IMR-90 (cell line): ENCODE measurements around the gene BNIP3. TPM values are rescaled to one million over a fixed set of nuclear protein-coding genes. Genes with fewer than 3 reads are reported as not detected.

Experiments used
- ATAC-seq: fragments of 200-7000 bp; cut with Tn5 transposase; 2 replicates; pipeline ENCODE4 v1.9.1; 2020; ENCODE audit warnings: low read depth, mild to moderate bottlenecking, moderate library complexity
- BruUV-seq: library from RNA; stranded (reverse); fragments of 400-500 nt; replicated peaks from 2 replicates; lab custom pipeline; 2021; lab: Mats Ljungman, UMichigan
- CTCF ChIA-PET: fragments of 300-600 bp; formaldehyde crosslinking; extraction: SDS; loops from one replicate; lab custom pipeline; 2021; ENCODE audit warnings: antibody characterized with exemption; lab: Yijun Ruan, JAX
- POLR2A ChIA-PET: fragments of 300-600 bp; sonication (Branson Sonifier 250); formaldehyde crosslinking; loops from one replicate; lab custom pipeline; 2022; ENCODE audit warnings: antibody characterized with exemption; ENCODE audit not compliant: unreplicated experiment; lab: Charles Lee
- DNase-seq: peaks from one replicate; pipeline ENCODE4 v3.0.0; 2013
- H2AFZ ChIP-seq: replicated peaks from 2 replicates; pipeline ENCODE3; 2013; ENCODE audit warnings: low read length, mild to moderate bottlenecking; ENCODE audit not compliant: poor library complexity
- H2AK5ac ChIP-seq: 2 replicates; pipeline ENCODE4 v1.6.1; 2013; ENCODE audit warnings: low read depth, low read length, inconsistent platforms
- H2AK9ac ChIP-seq: replicated peaks from 2 replicates; pipeline ENCODE3; 2013; ENCODE audit warnings: mild to moderate bottlenecking, low read depth, low read length, moderate library complexity; ENCODE audit not compliant: poor library complexity
- H2BK120ac ChIP-seq: 2 replicates; pipeline ENCODE4 v1.6.1; 2013; ENCODE audit warnings: low read depth, low read length, inconsistent platforms
- H2BK15ac ChIP-seq: 3 replicates; pipeline ENCODE4 v1.6.1; 2013; ENCODE audit warnings: low read depth, low read length, inconsistent platforms
- H2BK20ac ChIP-seq: 2 replicates; pipeline ENCODE4 v1.6.1; 2013; ENCODE audit warnings: low read depth, mild to moderate bottlenecking, inconsistent platforms, low read length, moderate library complexity
- H2BK5ac ChIP-seq: 2 replicates; pipeline ENCODE4 v1.6.1; 2013; ENCODE audit warnings: mild to moderate bottlenecking, low read depth, low read length, inconsistent platforms; ENCODE audit not compliant: poor library complexity, severe bottlenecking
- H3K14ac ChIP-seq: replicated peaks from 2 replicates; pipeline ENCODE4 v1.6.1; 2013; ENCODE audit warnings: low read depth, low read length, inconsistent platforms
- H3K18ac ChIP-seq: 2 replicates; pipeline ENCODE4 v1.6.1; 2013; ENCODE audit warnings: low read depth, low read length, control low read depth
- H3K23ac ChIP-seq: 2 replicates; pipeline ENCODE4 v1.6.1; 2013; ENCODE audit warnings: low read depth, low read length, inconsistent platforms
- H3K27ac ChIP-seq: 2 replicates; pipeline ENCODE4 v1.5.1; 2013; ENCODE audit warnings: mild to moderate bottlenecking, control low read depth, low read length; ENCODE audit not compliant: insufficient read depth
- H3K27me3 ChIP-seq: 2 replicates; pipeline ENCODE4 v1.6.1; 2013; ENCODE audit warnings: low read length; ENCODE audit not compliant: control insufficient read depth, insufficient read depth
- H3K36me3 ChIP-seq: 2 replicates; pipeline ENCODE4 v1.6.1; 2013; ENCODE audit warnings: low read length, mixed read lengths; ENCODE audit not compliant: control insufficient read depth, insufficient read depth
- H3K4ac ChIP-seq: 2 replicates; pipeline ENCODE4 v1.6.1; 2013; ENCODE audit warnings: low read depth, low read length, inconsistent platforms
- H3K4me1 ChIP-seq: 2 replicates; pipeline ENCODE4 v1.6.1; 2013; ENCODE audit warnings: low read length, mixed read lengths; ENCODE audit not compliant: control insufficient read depth, insufficient read depth
- H3K4me2 ChIP-seq: 2 replicates; pipeline ENCODE4 v1.6.1; 2013; ENCODE audit warnings: low read depth, mild to moderate bottlenecking, control low read depth, low read length, moderate library complexity
- H3K4me3 ChIP-seq: 2 replicates; pipeline ENCODE4 v1.5.1; 2013; ENCODE audit warnings: low read depth, mild to moderate bottlenecking, control low read depth, low read length, moderate library complexity; ENCODE audit not compliant: insufficient read depth
- H3K56ac ChIP-seq: 2 replicates; pipeline ENCODE4 v1.6.1; 2013; ENCODE audit warnings: low read length, inconsistent platforms; ENCODE audit not compliant: insufficient read depth; ENCODE audit errors: extremely low read depth
- H3K79me1 ChIP-seq, 2 experiments: 2 replicates each; pipeline ENCODE4 v1.6.1; 2013; ENCODE audit warnings: low read length in 2 of 2, inconsistent platforms in 1 of 2, low read depth in 1 of 2
- H3K9ac ChIP-seq: 2 replicates; pipeline ENCODE4 v1.6.1; 2013; ENCODE audit warnings: low read depth, low read length, control low read depth
- H3K9me1 ChIP-seq: 2 replicates; pipeline ENCODE4 v1.6.1; 2013; ENCODE audit warnings: low read length, inconsistent platforms; ENCODE audit not compliant: insufficient read depth
- H3K9me3 ChIP-seq: 2 replicates; pipeline ENCODE4 v1.6.1; 2013; ENCODE audit warnings: low read length; ENCODE audit not compliant: control insufficient read depth, insufficient read depth
- H4K20me1 ChIP-seq: 2 replicates; pipeline ENCODE4 v1.6.1; 2013; ENCODE audit warnings: low read length, inconsistent platforms; ENCODE audit not compliant: insufficient read depth
- H4K5ac ChIP-seq: 2 replicates; pipeline ENCODE4 v1.6.1; 2013; ENCODE audit warnings: mild to moderate bottlenecking, low read depth, low read length, control low read depth
- H4K8ac ChIP-seq, 2 experiments: 2 replicates each; pipeline ENCODE4 v1.6.1; 2013; ENCODE audit warnings: low read depth in 2 of 2, low read length in 2 of 2, control low read depth in 1 of 2, inconsistent platforms in 1 of 2
- H4K91ac ChIP-seq: 2 replicates; pipeline ENCODE4 v1.6.1; 2013; ENCODE audit warnings: low read depth, low read length, inconsistent platforms; ENCODE audit not compliant: insufficient read depth
- CEBPB ChIP-seq: IDR thresholded peaks from 2 replicates; pipeline ENCODE4 v1.6.1; 2012; ENCODE audit warnings: low read depth, low read length, improper control_type of control experiment
- RCOR1 ChIP-seq: IDR thresholded peaks from 2 replicates; pipeline ENCODE4 v1.6.1; 2012; ENCODE audit warnings: mild to moderate bottlenecking, low read length, improper control_type of control experiment; ENCODE audit not compliant: insufficient replicate concordance
- WGBS, 2 experiments: methylation state at CpG; one replicate each; pipeline versions ENCODE4 v1.1.5 to v1.1.7; 2013; ENCODE audit warnings: missing lambda C conversion rate in 2 of 2; ENCODE audit not compliant: insufficient read length in 1 of 2; ENCODE audit errors: extremely low coverage in 2 of 2; 5-methylcytosine and 5-hydroxymethylcytosine counted together
- dilution Hi-C: fragments of 300-500 bp; cut with HindIII; formaldehyde crosslinking; loops from one replicate; pipeline ENCODE4 v1.14.3; 2018; ENCODE audit warnings: low sequenced_read_pairs; ENCODE audit not compliant: unreplicated experiment
- in situ Hi-C: fragments of 300-500 bp; cut with MboI; formaldehyde crosslinking; loops from 3 replicates; pipeline ENCODE4 v1.14.3; 2019; ENCODE audit warnings: low sequenced_read_pairs, inconsistent platforms, mixed read lengths
- intact Hi-C: fragments of 100-400 bp; cut with micrococcal nuclease; formaldehyde crosslinking; loops from 2 replicates; pipeline ENCODE4 v1.10.0; 2022
- polyA plus RNA-seq, 3 experiments: library from polyadenylated mRNA; depleted of rRNA; stranded (reverse); fragments of >200 nt; gene quantifications; 2 replicates each; pipeline ENCODE4 v1.2.3, GENCODE V29; 2012; ENCODE audit warnings: low replicate concordance in 1 of 3
- total RNA-seq: library from RNA; depleted of rRNA; stranded (reverse); fragments of >200 nt; gene quantifications from 2 replicates; pipeline ENCODE4 v1.2.3, GENCODE V29; 2012
- TF ChIP-seq, protein P1 (sequence below): conservative IDR thresholded peaks from 2 replicates; pipeline ENCODE4 v1.5.1; 2012; ENCODE audit warnings: mild to moderate bottlenecking, low read depth, low read length, improper control_type of control experiment

The BNIP3 gene
- total and polyA plus RNA-seq, 2 of the 4 experiments (the other 2 are of a cell fraction): 134 to 211 TPM

DNA sequence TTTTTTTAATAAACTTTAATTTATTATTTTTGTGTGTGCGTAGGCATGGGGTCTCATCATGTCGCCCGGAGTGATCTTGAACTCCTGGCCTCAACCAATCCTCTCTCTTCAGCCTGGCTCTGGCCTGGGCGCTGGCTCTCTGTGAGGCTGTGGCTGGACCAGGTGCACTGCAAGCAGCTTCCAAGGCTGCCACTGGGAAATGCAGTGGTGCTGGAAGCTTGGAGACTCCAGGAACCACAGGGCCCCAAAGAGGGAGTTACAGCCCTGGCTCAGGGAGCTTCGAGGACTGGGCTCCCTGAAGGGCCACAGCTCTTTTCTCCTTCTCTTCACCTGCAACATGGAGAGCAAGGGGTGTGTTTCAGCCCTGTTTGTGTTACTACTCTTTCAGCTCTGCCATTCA lies 36.7 kb upstream of the BNIP3 start:
- Histone ChIP-seq H3K9ac (no peak overlapping the region), H3K4ac (no peak overlapping the region), H4K20me1 (no peaks in the 10 kb centered on the region), H2AK9ac (no peak overlapping the region), H2BK120ac (no peak overlapping the region), H2BK15ac (no peak overlapping the region), H3K9me1 (no peaks in the 10 kb centered on the region), H2AK5ac (no peak overlapping the region), H3K23ac (no peak overlapping the region), H3K27me3 (peaks cover 26% of the 10 kb centered on the region), H3K14ac (no peak overlapping the region), H3K27ac (no peak overlapping the region), H3K79me1 (no peaks in the 10 kb centered on the region), H3K36me3 (no peaks in the 10 kb centered on the region), H2BK5ac (no peak overlapping the region), H4K5ac (no peak overlapping the region), H3K9me3 (no peaks in the 10 kb centered on the region), H3K4me3 (no peak overlapping the region), H4K8ac (no peak overlapping the region), H4K91ac (no peak overlapping the region), H2BK20ac (no peak overlapping the region), H3K56ac (no peak overlapping the region), H3K18ac (no peak overlapping the region), H3K4me1 (no peaks in the 10 kb centered on the region), H3K4me2 (no peak overlapping the region), H2AFZ (no peak overlapping the region)
- BruUV-seq: no TSS peak
- dilution Hi-C loops (no loop called here), intact Hi-C loops (no loop called here), in situ Hi-C loops (loop anchor here (25.0 kb wide), 1 partner anchor 1831 kb away; no protein-coding TSS in a partner anchor)
- DNase-seq: no peak
- no peak for ATAC-seq
- ChIA-PET CTCF (no interaction called here), POLR2A (no interaction called here)
- no peak for TF ChIP-seq RCOR1
- TF ChIP-seq, protein P1, sequence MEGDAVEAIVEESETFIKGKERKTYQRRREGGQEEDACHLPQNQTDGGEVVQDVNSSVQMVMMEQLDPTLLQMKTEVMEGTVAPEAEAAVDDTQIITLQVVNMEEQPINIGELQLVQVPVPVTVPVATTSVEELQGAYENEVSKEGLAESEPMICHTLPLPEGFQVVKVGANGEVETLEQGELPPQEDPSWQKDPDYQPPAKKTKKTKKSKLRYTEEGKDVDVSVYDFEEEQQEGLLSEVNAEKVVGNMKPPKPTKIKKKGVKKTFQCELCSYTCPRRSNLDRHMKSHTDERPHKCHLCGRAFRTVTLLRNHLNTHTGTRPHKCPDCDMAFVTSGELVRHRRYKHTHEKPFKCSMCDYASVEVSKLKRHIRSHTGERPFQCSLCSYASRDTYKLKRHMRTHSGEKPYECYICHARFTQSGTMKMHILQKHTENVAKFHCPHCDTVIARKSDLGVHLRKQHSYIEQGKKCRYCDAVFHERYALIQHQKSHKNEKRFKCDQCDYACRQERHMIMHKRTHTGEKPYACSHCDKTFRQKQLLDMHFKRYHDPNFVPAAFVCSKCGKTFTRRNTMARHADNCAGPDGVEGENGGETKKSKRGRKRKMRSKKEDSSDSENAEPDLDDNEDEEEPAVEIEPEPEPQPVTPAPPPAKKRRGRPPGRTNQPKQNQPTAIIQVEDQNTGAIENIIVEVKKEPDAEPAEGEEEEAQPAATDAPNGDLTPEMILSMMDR: no peak
- no peak for TF ChIP-seq CEBPB
- WGBS, 2 experiments: no CpG with 5 or more reads among the region's 5 CpGs
